ENCODE results near the gene RGPD8.
"Not testable (repeated sequence)": the region's sequence is repeated elsewhere in the genome, so short reads cannot be mapped to it uniquely, and the experiment has no call there.

- TF ChIP-seq EZH2phosphoT487 (IDR thresholded peaks at IDR 0.05; ENCODE audit: insufficient read depth, low read depth); EZH2 (IDR thresholded peaks at IDR 0.05; ENCODE audit: insufficient read depth, poor library complexity, severe bottlenecking): not testable (repeated sequence)
Observed at GRCh38 chr2:112352292-112352691, 81.2 kb downstream of the RGPD8 start.
